PC-3 (cell line): Measurements from ENCODE around the gene TBC1D16. TPM values are rescaled to one million over a fixed set of nuclear protein-coding genes. Genes with fewer than 3 reads are reported as not detected.
"Not testable (repeated sequence)": the region's sequence is repeated elsewhere in the genome, so short reads cannot be mapped to it uniquely, and the experiment has no call there.

Source experiments
- ATAC-seq: fragments of 200-7000 bp; cut with Tn5 transposase; 2 replicates; pipeline ENCODE4 v1.9.1; 2020; ENCODE audit warnings: mild to moderate bottlenecking, moderate library complexity
- BruUV-seq: library from RNA; stranded (reverse); fragments of 400-500 nt; replicated peaks from 2 replicates; lab custom pipeline; 2021; lab: Mats Ljungman, UMichigan
- CTCF ChIA-PET: fragments of 300-600 bp; sonication (Branson Sonifier 250); formaldehyde crosslinking; loops from one replicate; lab custom pipeline; 2022; ENCODE audit warnings: antibody characterized with exemption; lab: Charles Lee
- POLR2A ChIA-PET: fragments of 300-600 bp; sonication (Branson Sonifier 250); formaldehyde crosslinking; loops from one replicate; lab custom pipeline; 2022; ENCODE audit warnings: antibody characterized with exemption; ENCODE audit not compliant: unreplicated experiment; lab: Charles Lee
- DNase-seq: peaks from one replicate; pipeline ENCODE4 v3.0.0-alpha.2; 2015
- H2AFZ ChIP-seq: fragments of 300-600 bp; sonication (generic); 2 replicates; pipeline ENCODE4 v1.6.0; 2016; ENCODE audit warnings: antibody characterized with exemption, low read length
- H3F3A ChIP-seq: fragments of 300-600 bp; sonication (generic); one replicate; pipeline ENCODE4 v1.6.0; 2017; ENCODE audit warnings: antibody characterized with exemption, low read length, control low read depth, mild to moderate bottlenecking; ENCODE audit not compliant: unreplicated experiment
- H3K27ac ChIP-seq: fragments of 300-600 bp; sonication (generic); 2 replicates; pipeline ENCODE4 v1.5.1; 2016; ENCODE audit warnings: mild to moderate bottlenecking, low read length
- H3K27me3 ChIP-seq: fragments of 300-600 bp; sonication (generic); 2 replicates; pipeline ENCODE4 v1.6.1; 2016; ENCODE audit warnings: low read length, mixed read lengths
- H3K36me3 ChIP-seq: fragments of 300-600 bp; sonication (generic); 2 replicates; pipeline ENCODE4 v1.6.1; 2016; ENCODE audit warnings: low read depth, mixed run types, low read length, mixed read lengths
- H3K4me1 ChIP-seq: fragments of 300-600 bp; sonication (generic); 2 replicates; pipeline ENCODE4 v1.5.1; 2016; ENCODE audit warnings: low read length; ENCODE audit not compliant: insufficient read depth
- H3K4me2 ChIP-seq: fragments of 300-600 bp; sonication (generic); 2 replicates; pipeline ENCODE4 v1.6.0; 2016; ENCODE audit warnings: low read length
- H3K4me3 ChIP-seq: fragments of 300-600 bp; sonication (generic); 2 replicates; pipeline ENCODE4 v1.5.1; 2016; ENCODE audit warnings: mild to moderate bottlenecking, low read length, mixed read lengths
- H3K79me2 ChIP-seq: fragments of 300-600 bp; sonication (generic); 2 replicates; pipeline ENCODE4 v1.6.1; 2017; ENCODE audit warnings: low read length, mixed read lengths
- H3K9ac ChIP-seq: fragments of 300-600 bp; sonication (generic); 2 replicates; pipeline ENCODE4 v1.6.0; 2016; ENCODE audit warnings: mild to moderate bottlenecking, low read length
- H3K9me2 ChIP-seq: fragments of 300-600 bp; sonication (generic); replicated peaks from 2 replicates; pipeline ENCODE4 v1.6.1; 2016; ENCODE audit warnings: mixed run types, low read length, mixed read lengths
- H3K9me3 ChIP-seq: fragments of 300-600 bp; sonication (generic); 2 replicates; pipeline ENCODE4 v1.6.1; 2016; ENCODE audit warnings: low read length, mixed read lengths
- H4K20me1 ChIP-seq: fragments of 300-600 bp; sonication (generic); 2 replicates; pipeline ENCODE4 v1.6.1; 2016; ENCODE audit warnings: low read length, mixed read lengths
- EZH2 ChIP-seq: fragments of 300-600 bp; sonication (generic); IDR thresholded peaks from one replicate; pipeline ENCODE4 v1.6.1; 2017; ENCODE audit warnings: antibody characterized with exemption, mild to moderate bottlenecking, low read length; ENCODE audit not compliant: unreplicated experiment
- EZH2phosphoT487 ChIP-seq: fragments of 300-600 bp; sonication (generic); IDR thresholded peaks from 2 replicates; pipeline ENCODE4 v1.6.1; 2018; ENCODE audit warnings: mild to moderate bottlenecking, antibody characterized with exemption, low read length, borderline replicate concordance
- intact Hi-C: fragments of 100-400 bp; cut with micrococcal nuclease; formaldehyde crosslinking; loops from 2 replicates; pipeline ENCODE4 v1.9.0; 2023
- total RNA-seq: library from RNA; depleted of rRNA; stranded (reverse); fragments of >200 nt; gene quantifications from 2 replicates; pipeline ENCODE4 v1.2.3, GENCODE V29; 2014
- TF ChIP-seq, protein P1 (sequence below): fragments of 300-600 bp; sonication (generic); conservative IDR thresholded peaks from 2 replicates; pipeline ENCODE4 v1.5.1; 2017; ENCODE audit warnings: antibody characterized with exemption, low read depth, mild to moderate bottlenecking, low read length

TBC1D16 gene
- total RNA-seq, 1 experiment from 2014 or later = 23.7 TPM

DNA sequence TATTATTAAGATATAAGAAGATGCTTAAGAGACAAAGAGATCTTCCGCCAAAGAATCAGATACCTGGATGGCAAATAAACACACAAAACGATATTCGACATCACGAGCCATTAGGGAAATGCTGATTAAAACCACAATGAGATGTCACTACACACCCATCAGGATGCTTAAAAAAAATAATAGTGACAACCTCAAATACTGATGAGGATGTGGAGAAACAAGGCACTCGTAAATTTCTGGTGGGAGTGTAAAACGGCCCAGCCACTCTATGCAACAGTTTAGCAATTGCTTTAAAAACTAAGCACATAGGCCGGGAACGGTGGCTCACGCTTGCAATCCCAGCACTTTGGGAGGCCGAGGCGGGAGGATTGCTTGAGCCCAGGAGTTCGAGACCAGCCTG, 39.4 kb downstream of the TBC1D16 start:
- no TSS peak for BruUV-seq
- intact Hi-C loops = no loop called here
- Histone ChIP-seq H4K20me1 (no peaks in the 10 kb centered on the region), H3K27me3 (no peaks in the 10 kb centered on the region), H3K9me3 (no peaks in the 10 kb centered on the region), H3K79me2 (no peaks in the 10 kb centered on the region), H3K27ac (no peak overlapping the region), H3K4me3 (no peak overlapping the region), H3K9ac (no peak overlapping the region), H3K4me1 (peaks cover 16% of the 10 kb centered on the region), H3K9me2 (no peaks in the 10 kb centered on the region), H3K36me3 (no peaks in the 10 kb centered on the region), H3F3A (no peaks in the 10 kb centered on the region), H2AFZ (no peak overlapping the region), H3K4me2 (no peak overlapping the region)
- no peak for DNase-seq
- ChIA-PET CTCF (interaction anchor here (1.5 kb wide), 1 partner anchor 12 kb away, joined by 4 read pairs; no protein-coding TSS in a partner anchor), POLR2A (no interaction called here)
- ATAC-seq = no peak
- TF ChIP-seq EZH2 = no peak
- TF ChIP-seq, protein P1, sequence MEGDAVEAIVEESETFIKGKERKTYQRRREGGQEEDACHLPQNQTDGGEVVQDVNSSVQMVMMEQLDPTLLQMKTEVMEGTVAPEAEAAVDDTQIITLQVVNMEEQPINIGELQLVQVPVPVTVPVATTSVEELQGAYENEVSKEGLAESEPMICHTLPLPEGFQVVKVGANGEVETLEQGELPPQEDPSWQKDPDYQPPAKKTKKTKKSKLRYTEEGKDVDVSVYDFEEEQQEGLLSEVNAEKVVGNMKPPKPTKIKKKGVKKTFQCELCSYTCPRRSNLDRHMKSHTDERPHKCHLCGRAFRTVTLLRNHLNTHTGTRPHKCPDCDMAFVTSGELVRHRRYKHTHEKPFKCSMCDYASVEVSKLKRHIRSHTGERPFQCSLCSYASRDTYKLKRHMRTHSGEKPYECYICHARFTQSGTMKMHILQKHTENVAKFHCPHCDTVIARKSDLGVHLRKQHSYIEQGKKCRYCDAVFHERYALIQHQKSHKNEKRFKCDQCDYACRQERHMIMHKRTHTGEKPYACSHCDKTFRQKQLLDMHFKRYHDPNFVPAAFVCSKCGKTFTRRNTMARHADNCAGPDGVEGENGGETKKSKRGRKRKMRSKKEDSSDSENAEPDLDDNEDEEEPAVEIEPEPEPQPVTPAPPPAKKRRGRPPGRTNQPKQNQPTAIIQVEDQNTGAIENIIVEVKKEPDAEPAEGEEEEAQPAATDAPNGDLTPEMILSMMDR = no peak
- no peak for TF ChIP-seq EZH2phosphoT487

DNA sequence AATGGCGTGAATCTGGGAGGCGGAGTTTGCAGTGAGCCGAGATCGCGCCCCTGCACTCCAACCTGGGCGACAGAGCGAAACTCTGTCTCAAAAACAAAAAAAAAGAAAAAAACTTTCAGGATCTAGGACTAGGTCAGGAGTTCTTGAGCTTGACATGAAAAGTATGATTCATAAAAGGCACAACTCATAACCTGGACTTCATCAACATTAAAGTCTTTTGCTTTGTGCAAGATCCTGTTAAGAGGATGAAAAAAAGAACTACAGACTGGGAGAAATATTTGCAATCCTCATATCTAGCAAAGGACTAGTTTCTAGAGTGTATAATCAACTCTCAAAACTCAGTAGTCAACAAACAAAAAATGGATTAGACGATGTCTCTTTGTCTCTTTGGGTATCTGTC, 40.0 kb downstream of the TBC1D16 start:
- no peaks in the 10 kb centered on the region for H3K9me3 ChIP-seq
- TF ChIP-seq EZH2 (no peak), EZH2phosphoT487 (no peak)
- TF ChIP-seq, protein P1 = no peak
- ChIA-PET CTCF (interaction anchor here (1.5 kb wide), 1 partner anchor 13 kb away, joined by 4 read pairs; no protein-coding TSS in a partner anchor), POLR2A (interaction anchor here (0.6 kb wide), 2 partner anchors 13 to 45 kb away, joined by 3 to 5 read pairs; no protein-coding TSS in a partner anchor)
- DNase-seq (no peak), ATAC-seq (no peak)
- H3K27me3 ChIP-seq = no peaks in the 10 kb centered on the region
- H4K20me1 ChIP-seq = no peaks in the 10 kb centered on the region
- H2AFZ ChIP-seq = no peak overlapping the region
- no peak overlapping the region for H3K27ac ChIP-seq
- intact Hi-C loops = no loop called here
- no peaks in the 10 kb centered on the region for H3K79me2 ChIP-seq
- H3K4me1 ChIP-seq = peaks cover 19% of the 10 kb centered on the region
- no peak overlapping the region for H3K9ac ChIP-seq
- no peak overlapping the region for H3K4me2 ChIP-seq
- H3K4me3 ChIP-seq = no peak overlapping the region
- H3K9me2 ChIP-seq = no peaks in the 10 kb centered on the region
- BruUV-seq = no TSS peak
- H3K36me3 ChIP-seq = no peaks in the 10 kb centered on the region
- no peaks in the 10 kb centered on the region for H3F3A ChIP-seq

DNA sequence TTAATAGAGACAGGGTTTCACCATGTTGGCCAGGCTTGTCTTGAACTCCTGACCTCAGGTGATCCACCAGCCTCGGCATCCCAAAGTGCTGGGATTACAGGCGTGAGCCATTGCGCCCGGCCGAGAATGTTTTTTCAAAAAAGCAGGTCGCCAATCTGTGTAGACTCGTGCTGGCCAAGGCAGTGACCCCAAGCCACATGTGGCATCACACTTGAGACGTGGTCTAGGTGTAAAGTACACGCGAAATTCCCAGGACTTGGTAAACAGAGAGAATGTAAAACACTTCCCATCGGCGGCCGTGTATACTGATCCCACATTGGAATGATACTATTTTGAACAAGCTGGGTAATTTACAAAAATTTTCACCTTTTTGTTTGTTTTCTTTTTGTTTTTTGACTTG, 41.1 kb downstream of the TBC1D16 start:
- Histone ChIP-seq H3K36me3 (no peaks in the 10 kb centered on the region), H3K79me2 (no peaks in the 10 kb centered on the region), H3K27me3 (no peaks in the 10 kb centered on the region), H3K9me3 (no peaks in the 10 kb centered on the region), H3F3A (no peaks in the 10 kb centered on the region), H3K9me2 (no peaks in the 10 kb centered on the region), H3K9ac (no peak overlapping the region), H4K20me1 (no peaks in the 10 kb centered on the region), H3K4me2 (no peak overlapping the region), H3K4me3 (no peak overlapping the region), H2AFZ (no peak overlapping the region), H3K27ac (no peak overlapping the region), H3K4me1 (peaks cover 19% of the 10 kb centered on the region)
- POLR2A ChIA-PET = interaction anchor here (0.7 kb wide), 1 partner anchor 1702 kb away, joined by 4 read pairs; no protein-coding TSS in a partner anchor
- TF ChIP-seq, protein P1 = no peak
- TF ChIP-seq EZH2 = no peak
- TF ChIP-seq EZH2phosphoT487 = no peak
- ATAC-seq = no peak
- intact Hi-C loops = loop anchor here (5.0 kb wide), 2 partner anchors 77 to 242 kb away; no protein-coding TSS in a partner anchor
- CTCF ChIA-PET = interaction anchor here (1.0 to 1.5 kb wide), 2 partner anchors 14 to 107 kb away, joined by 3 to 4 read pairs; partner anchors contain the start of gene GAA
- no peak for DNase-seq
- BruUV-seq = no TSS peak

DNA sequence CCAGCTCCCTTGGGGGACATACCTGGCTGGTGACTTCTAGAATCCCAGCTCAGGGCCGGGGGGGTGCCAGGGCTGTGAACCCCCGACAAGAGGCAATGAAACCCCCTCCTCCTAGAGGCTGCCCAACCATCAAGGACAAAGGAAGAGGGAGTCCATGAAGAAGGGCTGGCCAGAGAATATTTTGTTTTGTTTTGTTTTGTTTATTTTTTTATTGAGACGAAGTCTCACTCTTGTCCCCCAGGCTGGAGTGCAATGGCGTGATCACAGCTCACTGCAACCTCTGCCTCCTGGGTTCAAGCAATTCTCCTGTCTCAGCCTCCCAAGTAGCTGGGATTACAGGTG, 41.5 kb downstream of the TBC1D16 start:
- H3K9me3 ChIP-seq, H3K4me2 ChIP-seq, H3K27me3 ChIP-seq, H3K9me2 ChIP-seq, H3K79me2 ChIP-seq, POLR2A ChIA-PET, DNase-seq, H4K20me1 ChIP-seq, H3K27ac ChIP-seq, H3K4me3 ChIP-seq, BruUV-seq, H3F3A ChIP-seq, H3K36me3 ChIP-seq, H3K9ac ChIP-seq, ATAC-seq, H2AFZ ChIP-seq: not testable (repeated sequence)
- peaks cover 19% of the 10 kb centered on the region for H3K4me1 ChIP-seq
- CTCF ChIA-PET = interaction anchor here (0.6 to 1.0 kb wide), 2 partner anchors 107 to 255 kb away, joined by 3 read pairs; partner anchors contain the start of gene GAA
- intact Hi-C loops = loop anchor here (5.0 kb wide), 2 partner anchors 77 to 242 kb away; no protein-coding TSS in a partner anchor
